ENCODE results near the gene PARD6G. TPM values are rescaled to one million over a fixed set of nuclear protein-coding genes. Genes with fewer than 3 reads are reported as not detected.
"Not testable (repeated sequence)": the region's sequence is repeated elsewhere in the genome, so short reads cannot be mapped to it uniquely, and the experiment has no call there.

Gene PARD6G, protein sequence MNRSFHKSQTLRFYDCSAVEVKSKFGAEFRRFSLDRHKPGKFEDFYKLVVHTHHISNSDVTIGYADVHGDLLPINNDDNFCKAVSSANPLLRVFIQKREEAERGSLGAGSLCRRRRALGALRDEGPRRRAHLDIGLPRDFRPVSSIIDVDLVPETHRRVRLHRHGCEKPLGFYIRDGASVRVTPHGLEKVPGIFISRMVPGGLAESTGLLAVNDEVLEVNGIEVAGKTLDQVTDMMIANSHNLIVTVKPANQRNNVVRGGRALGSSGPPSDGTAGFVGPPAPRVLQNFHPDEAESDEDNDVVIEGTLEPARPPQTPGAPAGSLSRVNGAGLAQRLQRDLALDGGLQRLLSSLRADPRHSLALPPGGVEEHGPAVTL
- total RNA-seq: 10 to 100 TPM in 1 of 4 donors, 1 to 10 TPM in 3; 6.2 to 13.0 (median 9.6) TPM
- 1 to 10 TPM in 2 of 3 donors, not detected in 1; 1.2 to 1.8 TPM for polyA plus RNA-seq

GRCh38 chr18:80247393-80247841 lies at the start of gene PARD6G:
PARD6G (minus strand) TSS chr18:80247514; CDS start chr18:80247348, 166 bp downstream.
- WGBS, 2 donors: 1% methylated on average over 60 of the region's 60 CpGs
- peaks cover 0 to 17% (median 8%) of the 10 kb centered on the region in 4 donors for H3K4me1 ChIP-seq
- H3K36me3 ChIP-seq: no peaks in the 10 kb centered on the region
- peak within 1 kb of the TSS; percentile 60 to 98 (median 88) for H3K4me3 ChIP-seq
- DNase-seq: peak; percentile 93
- TF ChIP-seq POLR2A (IDR thresholded peaks at IDR 0.05): no peak
- TF ChIP-seq CTCF (IDR thresholded peaks at IDR 0.05): no peak
- TF ChIP-seq POLR2AphosphoS5 (IDR thresholded peaks at IDR 0.05): peak in 1 of 4 donors; percentile 6
- no peaks in the 10 kb centered on the region for H3K27me3 ChIP-seq
- H3K27ac ChIP-seq: peak within 1 kb of the TSS; percentile 49 to 72 (median 63)
- intact Hi-C loops (cut with DNase I): loop anchor here (2.0 kb wide), 1 partner anchor 77 kb away; no protein-coding TSS in a partner anchor
- H3K9me3 ChIP-seq: no peaks in the 10 kb centered on the region

- H3K27ac ChIP-seq; intact Hi-C loops (cut with DNase I); H3K27me3 ChIP-seq; H3K36me3 ChIP-seq; H3K4me3 ChIP-seq; H3K4me1 ChIP-seq; H3K9me3 ChIP-seq; DNase-seq: not testable (repeated sequence)
- TF ChIP-seq CTCF (IDR thresholded peaks at IDR 0.05): peak in 3 of 4 experiments; percentile 10 to 39 (median 16)
- 74 to 93% methylated on average over 91 of the region's 91 CpGs for WGBS, 2 donors
Observed at GRCh38 chr18:80262241-80263033, 15.1 kb upstream of the PARD6G start.

DNA sequence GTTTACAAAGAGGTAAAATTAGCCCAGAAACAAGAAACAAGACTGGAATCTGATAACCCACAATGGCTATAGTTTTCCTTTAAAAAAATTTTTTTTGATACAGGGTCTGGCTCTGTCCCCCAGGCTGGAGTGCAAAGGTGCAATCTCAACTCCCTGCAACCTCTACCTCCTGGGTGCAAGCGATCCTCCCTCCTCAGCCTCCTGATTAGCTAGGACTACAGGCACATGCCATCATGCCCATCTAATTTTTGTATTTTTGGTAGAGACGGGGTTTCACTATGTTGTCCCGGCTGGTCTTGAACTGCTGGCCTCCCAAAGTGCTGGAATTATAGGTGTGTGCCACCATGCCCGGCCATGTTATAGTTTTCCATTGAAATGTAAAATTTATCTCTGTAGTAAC lies 12.3 kb upstream of the PARD6G start:
- intact Hi-C loops (cut with DNase I): no loop called here

DNA sequence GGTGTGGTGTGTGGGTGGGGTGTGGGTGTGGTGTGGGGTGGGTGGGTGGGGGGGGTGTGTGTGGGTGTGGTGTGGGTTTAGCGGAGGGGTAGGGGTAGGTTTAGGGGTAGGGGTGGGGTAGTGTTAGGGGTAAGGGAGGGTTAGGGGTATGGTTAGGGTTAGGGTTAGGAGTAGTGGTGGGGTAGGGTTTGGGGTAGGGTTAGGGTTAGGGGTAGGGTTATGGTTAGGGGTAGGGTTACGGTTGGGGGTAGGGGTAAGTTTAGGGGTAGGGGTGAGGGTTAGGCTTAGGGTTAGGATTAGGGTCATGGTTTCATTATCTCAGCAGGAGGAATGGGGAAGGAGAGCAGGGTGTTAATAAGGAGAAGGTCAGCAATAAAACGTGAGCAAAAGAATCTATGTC lies 11.3 kb upstream of the PARD6G start:
- WGBS, 2 donors: 71 to 83% methylated on average over 2 to 3 of the region's 3 CpGs
- no peaks in the 10 kb centered on the region for H3K9me3 ChIP-seq
- H3K27ac ChIP-seq: no peak overlapping the region
- peaks cover 0 to 3% (median 0%) of the 10 kb centered on the region in 4 donors for H3K4me1 ChIP-seq
- DNase-seq: no peak
- TF ChIP-seq POLR2A (IDR thresholded peaks at IDR 0.05) (no peak), POLR2AphosphoS5 (IDR thresholded peaks at IDR 0.05) (no peak), EP300 (IDR thresholded peaks at IDR 0.05) (no peak), CTCF (IDR thresholded peaks at IDR 0.05) (no peak)
- no peak overlapping the region for H3K4me3 ChIP-seq
- H3K27me3 ChIP-seq: no peaks in the 10 kb centered on the region
- intact Hi-C loops (cut with DNase I): no loop called here
- no peaks in the 10 kb centered on the region for H3K36me3 ChIP-seq

More for the DNA sequence above, 12.3 kb upstream of the PARD6G start:
- DNase-seq: no peak
- no peaks in the 10 kb centered on the region for H3K36me3 ChIP-seq
- H3K27me3 ChIP-seq: no peaks in the 10 kb centered on the region
- no peak overlapping the region for H3K4me3 ChIP-seq
- WGBS, 2 donors: 89 to 94% methylated on average over 4 of the region's 4 CpGs
- no peak overlapping the region for H3K27ac ChIP-seq
- TF ChIP-seq CTCF (IDR thresholded peaks at IDR 0.05): no peak
- TF ChIP-seq POLR2AphosphoS5 (IDR thresholded peaks at IDR 0.05): no peak
- TF ChIP-seq POLR2A (IDR thresholded peaks at IDR 0.05): no peak
- no peak for TF ChIP-seq EP300 (IDR thresholded peaks at IDR 0.05)
- H3K4me1 ChIP-seq: peaks cover 0 to 3% (median 0%) of the 10 kb centered on the region in 4 donors
- H3K9me3 ChIP-seq: no peaks in the 10 kb centered on the region

Measured in sigmoid colon (tissue), 7 donors.